Osteocyte (in vitro differentiated cells): ENCODE results near the gene AHCY. TPM values are rescaled to one million over a fixed set of nuclear protein-coding genes. Genes with fewer than 3 reads are reported as not detected.
"Not testable (repeated sequence)": the region's sequence is repeated elsewhere in the genome, so short reads cannot be mapped to it uniquely, and the experiment has no call there.

Experiments
- DNase-seq: peaks from one replicate; pipeline ENCODE4 v3.0.0; 2021; ENCODE audit warnings: mixed read lengths; ENCODE audit not compliant: unreplicated experiment; ENCODE audit errors: extremely low spot score
- H3K27ac Mint-ChIP-seq: one replicate; pipeline ENCODE4 v1.8.0; 2021; ENCODE audit warnings: mild to moderate bottlenecking, mixed read lengths; ENCODE audit not compliant: unreplicated experiment
- H3K27me3 Mint-ChIP-seq: one replicate; pipeline ENCODE4 v1.8.0; 2021; ENCODE audit warnings: mixed read lengths; ENCODE audit not compliant: unreplicated experiment
- H3K36me3 Mint-ChIP-seq: one replicate; pipeline ENCODE4 v1.8.0; 2021; ENCODE audit warnings: mixed read lengths; ENCODE audit not compliant: unreplicated experiment
- H3K4me1 Mint-ChIP-seq: one replicate; pipeline ENCODE4 v1.8.0; 2021; ENCODE audit warnings: mixed read lengths; ENCODE audit not compliant: unreplicated experiment
- H3K4me3 Mint-ChIP-seq: one replicate; pipeline ENCODE4 v1.8.0; 2021; ENCODE audit warnings: mild to moderate bottlenecking, moderate library complexity, mixed read lengths; ENCODE audit not compliant: unreplicated experiment
- H3K9me3 Mint-ChIP-seq: one replicate; pipeline ENCODE4 v1.8.0; 2021; ENCODE audit warnings: mixed read lengths; ENCODE audit not compliant: unreplicated experiment
- total RNA-seq: library from RNA; stranded (reverse); gene quantifications from 2 replicates; pipeline ENCODE4 v1.2.1, GENCODE V29; 2021
- TF ChIP-seq, protein P1 (sequence below): fragments of 200-600 bp; sonication (generic); IDR thresholded peaks from 2 replicates; pipeline ENCODE4 v1.5.0; 2021; ENCODE audit warnings: antibody characterized with exemption, mild to moderate bottlenecking, moderate library complexity

The AHCY gene
- total RNA-seq, 1 donor from 2014 or later: 110 TPM

DNA sequence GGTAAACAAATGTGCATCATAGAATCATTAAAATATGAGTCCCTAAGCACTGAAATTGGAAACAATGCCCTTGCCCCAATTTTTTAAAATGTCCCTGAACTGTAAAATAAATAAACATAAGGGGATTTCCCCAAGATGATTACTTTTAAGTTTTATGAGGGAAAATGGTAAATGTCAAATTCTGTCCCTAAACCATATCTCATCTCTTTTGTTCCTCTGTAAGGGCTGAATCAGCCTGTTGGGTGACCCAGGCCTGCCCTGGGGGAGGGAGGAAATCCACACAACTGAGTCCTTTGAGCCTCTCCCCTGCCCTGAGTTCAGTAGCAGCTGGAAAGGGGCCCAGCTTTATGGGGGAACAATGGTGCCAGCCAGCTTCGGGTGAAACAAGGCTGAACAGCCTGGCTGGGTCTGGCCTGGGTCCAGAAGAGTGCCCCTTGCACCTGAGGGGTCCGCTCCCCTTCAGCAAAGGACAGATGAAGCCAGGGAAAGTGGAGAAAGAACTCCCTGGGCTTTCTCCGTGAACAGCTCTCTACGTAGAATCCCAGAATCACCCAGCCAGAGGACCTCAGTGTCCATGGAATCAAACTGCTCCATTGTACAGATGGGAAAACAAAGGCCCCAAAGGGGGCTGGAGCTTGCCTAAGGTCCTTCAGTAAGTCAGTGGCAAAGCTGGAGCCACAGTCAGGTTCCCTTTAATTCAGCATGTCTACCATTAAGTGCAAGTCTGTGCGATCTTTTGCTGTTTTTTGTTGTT lies 31.7 kb upstream of the AHCY start:
- no peak for DNase-seq
- H3K4me1 Mint-ChIP-seq: peaks cover 4% of the 10 kb centered on the region
- no peaks in the 10 kb centered on the region for H3K9me3 Mint-ChIP-seq
- H3K36me3 Mint-ChIP-seq: no peaks in the 10 kb centered on the region
- H3K27ac Mint-ChIP-seq: no peak overlapping the region
- no peak overlapping the region for H3K4me3 Mint-ChIP-seq
- TF ChIP-seq, protein P1, sequence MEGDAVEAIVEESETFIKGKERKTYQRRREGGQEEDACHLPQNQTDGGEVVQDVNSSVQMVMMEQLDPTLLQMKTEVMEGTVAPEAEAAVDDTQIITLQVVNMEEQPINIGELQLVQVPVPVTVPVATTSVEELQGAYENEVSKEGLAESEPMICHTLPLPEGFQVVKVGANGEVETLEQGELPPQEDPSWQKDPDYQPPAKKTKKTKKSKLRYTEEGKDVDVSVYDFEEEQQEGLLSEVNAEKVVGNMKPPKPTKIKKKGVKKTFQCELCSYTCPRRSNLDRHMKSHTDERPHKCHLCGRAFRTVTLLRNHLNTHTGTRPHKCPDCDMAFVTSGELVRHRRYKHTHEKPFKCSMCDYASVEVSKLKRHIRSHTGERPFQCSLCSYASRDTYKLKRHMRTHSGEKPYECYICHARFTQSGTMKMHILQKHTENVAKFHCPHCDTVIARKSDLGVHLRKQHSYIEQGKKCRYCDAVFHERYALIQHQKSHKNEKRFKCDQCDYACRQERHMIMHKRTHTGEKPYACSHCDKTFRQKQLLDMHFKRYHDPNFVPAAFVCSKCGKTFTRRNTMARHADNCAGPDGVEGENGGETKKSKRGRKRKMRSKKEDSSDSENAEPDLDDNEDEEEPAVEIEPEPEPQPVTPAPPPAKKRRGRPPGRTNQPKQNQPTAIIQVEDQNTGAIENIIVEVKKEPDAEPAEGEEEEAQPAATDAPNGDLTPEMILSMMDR: no peak
- H3K27me3 Mint-ChIP-seq: no peaks in the 10 kb centered on the region

DNA sequence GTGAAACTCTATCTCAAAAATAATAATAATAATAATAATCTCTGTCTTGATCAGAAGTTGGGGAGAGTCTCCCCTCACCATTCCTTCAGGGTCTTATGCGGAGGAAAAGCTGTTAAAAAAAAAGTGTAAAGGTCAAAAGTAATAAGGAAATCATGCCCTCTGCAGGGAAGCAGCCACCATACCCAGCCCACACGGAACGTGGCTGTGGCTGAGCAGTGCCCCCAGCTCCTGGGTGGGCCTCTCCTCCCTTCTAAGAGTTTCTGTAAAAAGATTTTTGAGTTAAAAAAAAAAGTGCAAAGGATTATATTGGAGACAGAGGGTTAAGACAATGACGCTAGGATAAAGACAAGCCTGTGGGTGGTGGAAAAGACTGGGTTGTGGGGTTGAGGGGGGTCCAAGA lies 30.6 kb upstream of the AHCY start:
- H3K9me3 Mint-ChIP-seq: no peaks in the 10 kb centered on the region
- H3K27me3 Mint-ChIP-seq: no peaks in the 10 kb centered on the region
- TF ChIP-seq, protein P1: no peak
- no peak overlapping the region for H3K27ac Mint-ChIP-seq
- no peaks in the 10 kb centered on the region for H3K36me3 Mint-ChIP-seq
- peaks cover 4% of the 10 kb centered on the region for H3K4me1 Mint-ChIP-seq
- DNase-seq: no peak
- no peak overlapping the region for H3K4me3 Mint-ChIP-seq

DNA sequence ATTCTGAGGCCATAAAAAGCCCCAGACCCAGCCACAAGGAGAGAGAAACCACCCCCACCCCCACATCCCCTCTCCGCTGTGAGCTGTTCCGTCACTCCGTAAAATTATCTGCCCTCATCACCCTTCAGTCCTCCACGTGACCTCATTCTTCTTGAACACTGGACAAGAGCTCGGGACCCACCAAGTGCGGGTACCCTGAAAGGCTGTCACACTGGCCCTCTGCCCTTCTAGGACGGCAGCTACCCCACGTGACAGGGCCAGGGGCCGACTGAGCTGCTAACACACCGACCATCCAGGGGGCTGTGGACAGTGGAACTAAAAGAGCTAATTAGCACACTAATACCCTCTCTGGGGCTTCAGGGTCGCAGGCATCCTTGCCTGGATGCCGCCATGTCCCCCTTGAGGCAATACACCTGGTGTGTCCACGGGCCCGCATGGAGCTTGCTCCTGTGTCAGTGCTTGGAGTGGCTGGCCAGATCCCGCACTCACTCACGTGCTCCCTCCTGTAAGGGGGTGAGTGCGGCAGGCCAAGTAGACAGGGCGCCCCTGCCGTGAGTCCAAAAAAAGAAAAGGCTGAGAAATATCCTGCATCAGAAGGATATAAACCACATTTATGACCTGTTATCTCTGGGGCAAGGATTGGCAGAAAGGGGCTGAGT lies 29.2 kb upstream of the AHCY start:
- no peak for DNase-seq
- H3K36me3 Mint-ChIP-seq: no peaks in the 10 kb centered on the region
- H3K27ac Mint-ChIP-seq: no peak overlapping the region
- TF ChIP-seq, protein P1: no peak
- H3K27me3 Mint-ChIP-seq: no peaks in the 10 kb centered on the region
- H3K4me3 Mint-ChIP-seq: no peak overlapping the region
- H3K4me1 Mint-ChIP-seq: peaks cover 4% of the 10 kb centered on the region
- H3K9me3 Mint-ChIP-seq: no peaks in the 10 kb centered on the region

DNA sequence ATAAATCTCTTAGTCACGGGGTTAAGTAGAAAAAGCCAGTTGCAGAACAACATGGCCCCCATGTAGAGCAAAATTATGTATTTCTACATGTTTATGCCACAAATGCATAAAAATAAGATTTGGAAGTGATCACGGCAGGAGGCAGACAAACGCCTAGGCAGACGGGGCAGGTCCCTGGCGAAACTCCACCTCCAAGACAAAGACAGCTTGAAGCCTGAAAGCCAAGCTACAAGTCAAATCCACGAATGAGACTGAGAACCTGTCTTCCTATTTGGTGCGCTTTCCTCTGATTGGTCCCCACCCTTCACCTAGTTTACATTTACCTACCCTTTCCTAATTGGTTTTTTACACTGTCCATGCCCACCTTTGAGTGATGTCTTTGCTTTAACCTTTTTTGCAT lies 28.7 kb upstream of the AHCY start:
- Mint-ChIP-seq H3K4me3 (no peak overlapping the region), H3K9me3 (no peaks in the 10 kb centered on the region), H3K27me3 (no peaks in the 10 kb centered on the region), H3K36me3 (no peaks in the 10 kb centered on the region), H3K27ac (no peak overlapping the region), H3K4me1 (peaks cover 4% of the 10 kb centered on the region)
- no peak for DNase-seq
- TF ChIP-seq, protein P1: no peak

DNA sequence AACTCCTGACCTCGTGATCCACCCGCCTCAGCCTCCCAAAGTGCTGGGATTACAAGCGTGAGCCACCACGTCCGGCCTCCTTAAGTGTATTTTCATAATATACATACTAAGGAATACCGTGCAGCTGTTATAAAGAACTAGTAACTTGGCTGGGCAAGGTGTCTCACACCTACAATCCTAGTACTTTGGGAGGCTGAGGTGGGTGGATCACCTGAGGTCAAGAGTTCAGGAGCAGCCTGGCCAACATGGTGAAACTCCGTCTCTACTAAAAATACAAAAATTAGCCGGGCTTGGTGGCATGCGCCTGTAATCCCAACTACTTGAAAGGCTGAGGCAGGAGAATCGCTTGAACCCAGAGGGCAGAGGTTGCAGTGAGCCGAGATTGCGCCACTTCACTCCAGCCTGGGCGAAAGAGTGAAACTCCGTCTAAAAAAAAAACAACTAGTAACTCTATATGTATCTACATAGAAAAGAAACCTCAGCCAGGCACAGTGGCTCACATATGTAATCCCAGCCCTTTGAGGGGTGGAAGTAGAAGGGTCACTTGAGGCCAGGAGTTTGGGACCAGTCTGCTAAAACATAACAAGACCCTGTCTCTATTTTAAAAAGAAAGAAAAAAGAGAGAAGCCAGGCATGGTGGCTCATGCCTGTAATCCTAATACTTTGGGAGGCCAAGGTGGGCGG lies 27.8 kb upstream of the AHCY start:
- H3K4me3 Mint-ChIP-seq, H3K4me1 Mint-ChIP-seq, DNase-seq, H3K27ac Mint-ChIP-seq, H3K36me3 Mint-ChIP-seq, H3K27me3 Mint-ChIP-seq, H3K9me3 Mint-ChIP-seq: not testable (repeated sequence)
